ENCODE data around the gene ATG4C.

- TF ChIP-seq SUZ12 (IDR thresholded peaks at IDR 0.05; ENCODE audit: unreplicated experiment) = no peak
- TF ChIP-seq GABPA (IDR thresholded peaks at IDR 0.05; ENCODE audit: low read depth) = no peak
- TF ChIP-seq MLLT1 (IDR thresholded peaks at IDR 0.05) = no peak
- TF ChIP-seq, protein P1, sequence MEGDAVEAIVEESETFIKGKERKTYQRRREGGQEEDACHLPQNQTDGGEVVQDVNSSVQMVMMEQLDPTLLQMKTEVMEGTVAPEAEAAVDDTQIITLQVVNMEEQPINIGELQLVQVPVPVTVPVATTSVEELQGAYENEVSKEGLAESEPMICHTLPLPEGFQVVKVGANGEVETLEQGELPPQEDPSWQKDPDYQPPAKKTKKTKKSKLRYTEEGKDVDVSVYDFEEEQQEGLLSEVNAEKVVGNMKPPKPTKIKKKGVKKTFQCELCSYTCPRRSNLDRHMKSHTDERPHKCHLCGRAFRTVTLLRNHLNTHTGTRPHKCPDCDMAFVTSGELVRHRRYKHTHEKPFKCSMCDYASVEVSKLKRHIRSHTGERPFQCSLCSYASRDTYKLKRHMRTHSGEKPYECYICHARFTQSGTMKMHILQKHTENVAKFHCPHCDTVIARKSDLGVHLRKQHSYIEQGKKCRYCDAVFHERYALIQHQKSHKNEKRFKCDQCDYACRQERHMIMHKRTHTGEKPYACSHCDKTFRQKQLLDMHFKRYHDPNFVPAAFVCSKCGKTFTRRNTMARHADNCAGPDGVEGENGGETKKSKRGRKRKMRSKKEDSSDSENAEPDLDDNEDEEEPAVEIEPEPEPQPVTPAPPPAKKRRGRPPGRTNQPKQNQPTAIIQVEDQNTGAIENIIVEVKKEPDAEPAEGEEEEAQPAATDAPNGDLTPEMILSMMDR (IDR thresholded peaks at IDR 0.05 in 2 of 3, conservative IDR thresholded peaks at IDR 0.05 in 1 of 3; ENCODE audit: control insufficient read depth in 2 of 3, extremely low read depth in 1 of 3, insufficient read depth in 1 of 3, low read depth in 3 of 3, low read length in 3 of 3) = no peak
- no peak for TF ChIP-seq SMC3 (IDR thresholded peaks at IDR 0.05; ENCODE audit: borderline replicate concordance, low read length)
These were observed 16.9 kb downstream of the ATG4C start for GRCh38 chr1:62800825-62801306.
